ENCODE measurements around the gene AP3B1. TPM values are rescaled to one million over a fixed set of nuclear protein-coding genes. Genes with fewer than 3 reads are reported as not detected.

AP3B1 gene
- total and polyA plus RNA-seq, 2 experiments from 2014 or later, result 32.1 to 46.3 TPM

- TF ChIP-seq REST (IDR thresholded peaks at IDR 0.05; ENCODE audit: unreplicated experiment), result no peak
Observed at GRCh38 chr5:78236046-78236445, 58.5 kb downstream of the AP3B1 start (continued).

- Mint-ChIP-seq H3K27ac (no peak overlapping the region), H3K36me3 (ENCODE audit: low read depth) (peaks cover 3% of the 10 kb centered on the region; the same call in 1 of the 3 replicates), H3K27me3 (ENCODE audit: insufficient read depth, low read depth, poor library complexity) (peaks cover 3% of the 10 kb centered on the region), H3K4me1 (no peaks in the 10 kb centered on the region), H3K9me3 (no peaks in the 10 kb centered on the region), H3K4me3 (no peak overlapping the region)
- DNase-seq (ENCODE audit: low spot score) (no peak), ATAC-seq (no peak)
- Histone ChIP-seq H3K4me1 (ENCODE audit: insufficient read depth) (no peaks in the 10 kb centered on the region), H2AFZ (no peak overlapping the region), H3K36me3 (ENCODE audit: insufficient read depth) (no peaks in the 10 kb centered on the region), H3K4me2 (no peak overlapping the region), H3K9me2 (ENCODE audit: insufficient read depth) (no peaks in the 10 kb centered on the region), H3K27ac (ENCODE audit: low read depth) (no peak overlapping the region), H3K4me3 (no peak overlapping the region), H3K79me2 (replicated peaks; ENCODE audit: insufficient read depth) (no peaks in the 10 kb centered on the region), H3K27me3 (ENCODE audit: insufficient read depth) (no peaks in the 10 kb centered on the region), H3F3A (replicated peaks; ENCODE audit: low read depth) (no peaks in the 10 kb centered on the region), H4K20me1 (replicated peaks; ENCODE audit: insufficient read depth) (no peaks in the 10 kb centered on the region)
- TF ChIP-seq CREB1 (CRISPR knock-in tag; IDR thresholded peaks at IDR 0.05; ENCODE audit: low read depth) (no peak), NANOG (IDR thresholded peaks at IDR 0.05; ENCODE audit: borderline replicate concordance) (no peak), JUNB (IDR thresholded peaks at IDR 0.05; ENCODE audit: unreplicated experiment) (no peak), STAT1 (IDR thresholded peaks at IDR 0.05; ENCODE audit: unreplicated experiment) (no peak), EZH2 (IDR thresholded peaks at IDR 0.05; ENCODE audit: low read depth, unreplicated experiment) (no peak)
Observed at GRCh38 chr5:78235289-78235688, 59.2 kb downstream of the AP3B1 start.

GRCh38 chr5:78234804-78235203 is 59.7 kb downstream of the AP3B1 start:
- DNase-seq (ENCODE audit: low spot score), result no peak
- H3K9me3 Mint-ChIP-seq, result no peaks in the 10 kb centered on the region
- no peak overlapping the region for H3K27ac Mint-ChIP-seq
- no peaks in the 10 kb centered on the region for H4K20me1 ChIP-seq (replicated peaks; ENCODE audit: insufficient read depth)
- H3K27me3 Mint-ChIP-seq (ENCODE audit: insufficient read depth, low read depth, poor library complexity), result peaks cover 3% of the 10 kb centered on the region
- no peak overlapping the region for H3K4me3 ChIP-seq
- no peaks in the 10 kb centered on the region for H3K36me3 ChIP-seq (ENCODE audit: insufficient read depth)
- no peak overlapping the region for H3K4me3 Mint-ChIP-seq
- H3K27ac ChIP-seq (ENCODE audit: low read depth), result no peak overlapping the region
- ATAC-seq, result no peak
- H3K4me1 ChIP-seq (ENCODE audit: insufficient read depth), result no peaks in the 10 kb centered on the region
- H3K4me1 Mint-ChIP-seq, result no peaks in the 10 kb centered on the region
- no peaks in the 10 kb centered on the region for H3K9me2 ChIP-seq (ENCODE audit: insufficient read depth)
- no peak overlapping the region for H3K4me2 ChIP-seq
- no peaks in the 10 kb centered on the region for H3K79me2 ChIP-seq (replicated peaks; ENCODE audit: insufficient read depth)
- H3K36me3 Mint-ChIP-seq (ENCODE audit: low read depth), result peaks cover under 1% of the 10 kb centered on the region; the same call in 1 of the 3 replicates
- no peaks in the 10 kb centered on the region for H3K27me3 ChIP-seq (ENCODE audit: insufficient read depth)
- no peak overlapping the region for H2AFZ ChIP-seq
- H3F3A ChIP-seq (replicated peaks; ENCODE audit: low read depth), result no peaks in the 10 kb centered on the region
- TF ChIP-seq EZH2phosphoT487 (IDR thresholded peaks at IDR 0.05; ENCODE audit: unreplicated experiment) (no peak), POLR2AphosphoS5 (IDR thresholded peaks at IDR 0.05; ENCODE audit: low read depth) (no peak), STAT1 (IDR thresholded peaks at IDR 0.05; ENCODE audit: unreplicated experiment) (no peak), ZNF114 (CRISPR knock-in tag; IDR thresholded peaks at IDR 0.05) (no peak), EZH2 (IDR thresholded peaks at IDR 0.05; ENCODE audit: low read depth, unreplicated experiment) (no peak), JUNB (IDR thresholded peaks at IDR 0.05; ENCODE audit: unreplicated experiment) (no peak), ETS1 (IDR thresholded peaks at IDR 0.05) (no peak), NANOG (IDR thresholded peaks at IDR 0.05; ENCODE audit: borderline replicate concordance) (no peak)

Data from GM23338 (cell line).